Stromal cell of bone marrow (primary cell): ENCODE results near the gene IL17RA.
"Not testable (repeated sequence)": the region's sequence is repeated elsewhere in the genome, so short reads cannot be mapped to it uniquely, and the experiment has no call there.

ENCODE experiments used
- DNase-seq: peaks from one replicate; pipeline ENCODE4 v3.0.0-alpha.2; 2012; ENCODE audit warnings: low read depth

IL17RA gene

GRCh38 chr22:17120711-17121232, 36.0 kb downstream of the IL17RA start:
- DNase-seq = no peak

DNA sequence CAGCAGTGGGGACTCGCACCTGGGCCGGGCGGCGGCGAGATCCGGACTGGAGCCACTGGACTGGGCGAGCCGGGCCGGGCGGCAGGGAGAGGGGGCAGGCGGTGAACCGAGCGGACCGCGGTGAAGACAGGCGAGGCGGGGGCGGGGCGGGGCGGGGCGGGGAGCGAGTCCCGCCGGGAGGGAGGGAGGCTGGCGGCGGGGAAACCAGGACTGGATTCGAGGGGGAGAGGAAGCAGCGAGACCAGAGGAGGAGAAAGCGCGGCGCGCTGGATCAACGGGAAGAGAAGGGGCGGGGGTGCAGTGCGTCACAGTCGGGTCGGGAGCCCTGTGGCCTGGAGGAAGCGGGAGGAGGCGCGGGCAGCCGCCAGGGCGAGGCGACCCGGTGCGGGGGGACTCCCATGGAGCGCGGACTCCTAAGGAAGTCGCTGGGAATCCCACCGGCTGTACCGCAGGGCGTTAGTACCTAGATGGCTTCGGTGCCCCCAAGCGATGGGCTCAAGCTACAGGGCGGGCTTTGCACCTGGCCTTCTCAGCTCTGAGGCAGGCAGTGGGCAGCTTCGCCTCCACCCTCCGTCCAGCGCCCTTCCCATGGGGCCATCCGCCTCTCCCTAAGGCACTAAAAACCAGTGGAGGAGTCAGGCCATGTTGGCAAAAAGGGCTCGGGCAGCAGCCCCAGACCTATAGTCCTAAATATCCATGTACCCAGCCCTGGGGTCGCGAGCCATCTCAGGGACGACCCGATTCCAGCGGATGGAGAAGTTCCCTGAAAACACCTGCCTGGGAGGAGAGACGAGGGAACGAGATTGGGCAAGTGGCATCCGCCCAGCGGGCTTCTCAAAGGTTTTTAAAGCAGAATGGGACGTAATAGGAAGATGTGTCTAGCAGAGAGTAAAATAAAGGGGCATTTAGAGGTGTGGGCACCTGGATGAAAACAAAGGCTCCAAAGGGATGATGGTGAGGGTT, 36.7 kb downstream of the IL17RA start, which contains the start of gene TMEM121B:
TMEM121B (minus strand) TSS at position 128 of the 963 bp plus-strand sequence. CDS start 233 bp downstream, outside the sequence.
- peak; percentile 11 for DNase-seq

GRCh38 chr22:17130199-17130598, 45.4 kb downstream of the IL17RA start:
- DNase-seq = no peak

- no peak for DNase-seq
Observed at GRCh38 chr22:17131686-17132085, 46.9 kb downstream of the IL17RA start.

GRCh38 chr22:17132112-17132511, 47.3 kb downstream of the IL17RA start:
- no peak for DNase-seq

GRCh38 chr22:17133137-17133536, 48.3 kb downstream of the IL17RA start:
- no peak for DNase-seq

DNA sequence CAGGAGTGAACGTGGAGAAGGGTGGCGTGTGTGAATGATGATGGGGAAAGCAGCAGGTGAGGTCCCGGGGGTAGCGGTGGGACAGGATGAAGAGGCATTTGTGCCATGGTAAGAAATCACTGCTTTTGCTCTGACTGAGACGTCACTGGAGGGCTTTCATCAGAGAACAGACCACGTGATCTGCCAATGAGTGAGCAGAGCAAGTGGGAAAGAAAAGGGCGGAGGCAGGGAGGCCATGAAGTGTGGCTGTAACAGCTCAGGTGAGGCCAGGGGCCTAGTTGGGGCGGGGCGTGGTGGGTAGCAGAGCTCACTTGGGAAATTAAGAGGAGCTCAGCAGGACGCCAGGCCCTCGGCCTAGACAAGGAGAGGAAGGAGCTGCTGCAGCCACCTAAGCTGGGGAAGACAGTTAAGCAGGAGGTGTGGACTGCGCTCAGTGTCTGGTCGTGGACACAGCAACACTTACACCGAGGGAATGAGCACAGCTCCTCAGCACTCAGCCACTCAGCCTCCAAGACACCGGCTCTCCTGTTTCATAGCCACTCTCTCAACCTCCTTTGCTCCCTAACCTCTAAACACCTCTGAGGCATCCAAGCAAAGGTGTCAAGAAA, 50.5 kb downstream of the IL17RA start:
- no peak for DNase-seq

GRCh38 chr22:17137170-17137569, 52.4 kb downstream of the IL17RA start:
- no peak for DNase-seq

GRCh38 chr22:17137861-17138425, 53.1 kb downstream of the IL17RA start:
- DNase-seq = no peak

- no peak for DNase-seq
Observed at GRCh38 chr22:17138513-17138912, 53.7 kb downstream of the IL17RA start.

GRCh38 chr22:17140022-17140421, 55.2 kb downstream of the IL17RA start:
- no peak for DNase-seq

- no peak for DNase-seq
Observed at GRCh38 chr22:17140826-17141766, 56.3 kb downstream of the IL17RA start.

DNA sequence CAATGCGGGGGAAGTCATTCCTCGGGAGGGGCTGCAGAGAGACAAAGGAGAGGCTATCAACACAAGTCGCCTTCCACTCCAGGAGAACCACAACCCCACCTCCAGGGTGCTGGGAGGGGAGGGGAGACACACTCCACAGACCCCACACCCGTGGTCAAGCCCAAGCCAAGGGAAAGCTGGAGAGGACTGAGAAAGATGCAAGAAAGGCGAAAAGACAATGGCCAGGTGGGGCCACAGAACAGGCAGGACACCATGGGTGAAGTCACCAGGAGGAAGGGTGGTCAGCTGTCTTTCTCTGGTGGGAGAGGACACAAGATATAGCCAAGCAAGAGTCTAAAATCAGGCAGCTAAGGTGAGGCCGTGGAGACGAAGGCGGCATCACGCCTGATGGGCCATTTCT, 58.3 kb downstream of the IL17RA start:
- DNase-seq = no peak

GRCh38 chr22:17143826-17144225, 59.0 kb downstream of the IL17RA start:
- no peak for DNase-seq

- no peak for DNase-seq
Observed at GRCh38 chr22:17145021-17145680, 60.4 kb downstream of the IL17RA start.

GRCh38 chr22:17147458-17147857, 62.7 kb downstream of the IL17RA start:
- not testable (repeated sequence) for DNase-seq

- no peak for DNase-seq
Observed at GRCh38 chr22:17149076-17149815, 64.4 kb downstream of the IL17RA start.

GRCh38 chr22:17152340-17152739, 67.5 kb downstream of the IL17RA start:
- no peak for DNase-seq

DNA sequence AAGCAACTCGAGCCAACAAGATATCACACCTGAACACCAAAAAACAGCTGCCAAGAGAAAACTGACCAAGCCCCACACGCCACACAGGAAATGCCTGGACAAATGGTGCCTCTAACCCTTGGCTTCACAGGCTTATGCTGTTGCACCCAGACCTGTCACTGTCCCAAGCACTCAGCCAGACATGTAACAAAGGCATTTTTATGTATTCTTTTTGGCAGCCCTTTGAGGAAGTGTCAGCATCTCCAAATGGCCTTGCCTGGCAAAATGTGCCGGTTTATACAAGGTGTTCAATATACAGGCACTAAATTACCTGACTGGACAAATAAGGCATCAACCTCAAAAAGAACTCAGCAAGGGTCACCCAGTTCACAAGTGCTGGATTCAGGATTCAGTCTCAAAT, 68.2 kb downstream of the IL17RA start:
- DNase-seq = no peak

DNA sequence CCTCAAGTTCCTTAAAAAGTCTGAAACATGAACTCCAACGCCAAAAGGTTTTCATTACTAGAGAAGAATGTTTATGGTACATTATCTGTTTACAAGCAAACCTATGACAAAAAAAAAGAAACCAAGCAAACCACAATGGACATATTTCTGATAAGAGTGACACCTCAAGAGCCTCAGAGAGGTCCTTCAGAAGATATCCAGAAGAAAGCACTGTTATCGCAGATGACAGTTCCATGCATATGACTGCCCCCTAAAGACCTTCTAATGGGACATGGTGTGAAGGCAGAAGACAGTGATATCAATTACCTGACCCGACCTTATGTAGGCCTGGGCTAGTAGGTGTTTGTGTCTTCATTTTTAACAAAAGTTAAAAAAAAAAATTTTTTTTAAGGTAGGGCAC, 71.1 kb downstream of the IL17RA start:
- DNase-seq = no peak
